ENCODE measurements around the gene COL20A1. TPM values are rescaled to one million over a fixed set of nuclear protein-coding genes. Genes with fewer than 3 reads are reported as not detected.

COL20A1 gene
- total and polyA plus RNA-seq, 2 of the 13 experiments (the other 11 are each of a cell fraction or from before 2014, with no cell fraction given): not detected

DNA sequence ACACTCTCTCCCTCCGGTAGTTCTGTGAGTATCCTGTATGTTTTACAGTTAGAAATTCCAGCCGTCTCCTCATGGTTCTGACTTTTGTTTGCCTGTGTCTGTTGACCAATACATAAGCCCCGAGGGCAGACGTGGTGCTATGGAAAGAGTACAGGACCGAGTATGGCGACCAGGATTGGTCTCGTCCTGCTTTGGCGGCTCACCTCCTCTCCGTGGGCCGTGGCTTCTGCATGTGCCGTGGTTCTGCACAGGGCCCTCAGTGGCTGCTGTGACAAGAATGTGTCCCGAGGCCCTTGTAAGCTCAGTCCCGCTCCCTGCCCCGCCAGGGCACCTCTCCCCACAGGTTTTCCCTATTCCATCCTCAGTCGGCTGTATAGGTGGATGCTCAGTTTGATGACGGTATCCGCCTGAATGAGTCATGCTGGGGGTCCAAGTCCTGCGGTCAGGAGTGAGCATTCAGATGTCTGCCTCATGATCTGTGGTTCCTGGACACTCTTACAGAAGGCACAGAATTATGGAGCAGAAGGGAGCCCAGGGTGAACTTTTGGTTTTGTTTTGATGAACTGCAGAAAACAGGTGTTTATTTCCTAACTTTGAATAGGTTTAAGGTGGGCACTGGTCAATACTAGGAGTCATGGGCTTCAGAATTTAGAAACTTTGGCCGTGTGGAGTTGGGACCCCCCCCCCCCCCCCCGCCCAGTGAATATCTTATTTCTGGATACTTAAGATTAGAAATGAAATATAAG lies 19.2 kb upstream of the COL20A1 start (continued):
- TF ChIP-seq ZNF143 (CRISPR knock-in tag; IDR thresholded peaks at IDR 0.05) (peak; percentile 40; the same call in 1 of the 2 replicates), BCL6 (CRISPR knock-in tag; IDR thresholded peaks at IDR 0.05) (no peak), IRF2 (CRISPR knock-in tag; IDR thresholded peaks at IDR 0.05) (peak; percentile 22; the same call in 1 of the 2 replicates), KAT8 (CRISPR knock-in tag; IDR thresholded peaks at IDR 0.05) (no peak), ZNF670 (CRISPR knock-in tag; IDR thresholded peaks at IDR 0.05; ENCODE audit: borderline replicate concordance) (no peak), CCAR2 (optimal IDR thresholded peaks at IDR 0.05; ENCODE audit: low read depth, low read length) (no peak), ARHGAP35 (CRISPR knock-in tag; IDR thresholded peaks at IDR 0.05; ENCODE audit: borderline replicate concordance) (no peak; the same call in 1 of the 2 replicates), ZBTB21 (CRISPR knock-in tag; IDR thresholded peaks at IDR 0.05) (peak; percentile 32), HMG20B (CRISPR knock-in tag; conservative IDR thresholded peaks at IDR 0.05) (no peak), ZBTB3 (CRISPR knock-in tag; IDR thresholded peaks at IDR 0.05; ENCODE audit: borderline replicate concordance, low read depth) (no peak), CEBPG (CRISPR knock-in tag; IDR thresholded peaks at IDR 0.05) (0 out of 2 replicates have a peak, but pooled peaks have one; percentile 3), KDM6A (CRISPR knock-in tag; IDR thresholded peaks at IDR 0.05; ENCODE audit: low read depth) (no peak), MIER3 (CRISPR knock-in tag; IDR thresholded peaks at IDR 0.05; ENCODE audit: borderline replicate concordance) (no peak), FOSL2 (CRISPR knock-in tag; IDR thresholded peaks at IDR 0.05) (peak; percentile 96), GABPB1 (CRISPR knock-in tag; IDR thresholded peaks at IDR 0.05) (peak; percentile 54), ZNF44 (CRISPR knock-in tag; IDR thresholded peaks at IDR 0.05) (0 out of 2 replicates have a peak, but pooled peaks have one; percentile 59)
- TF ChIP-seq, protein P1, sequence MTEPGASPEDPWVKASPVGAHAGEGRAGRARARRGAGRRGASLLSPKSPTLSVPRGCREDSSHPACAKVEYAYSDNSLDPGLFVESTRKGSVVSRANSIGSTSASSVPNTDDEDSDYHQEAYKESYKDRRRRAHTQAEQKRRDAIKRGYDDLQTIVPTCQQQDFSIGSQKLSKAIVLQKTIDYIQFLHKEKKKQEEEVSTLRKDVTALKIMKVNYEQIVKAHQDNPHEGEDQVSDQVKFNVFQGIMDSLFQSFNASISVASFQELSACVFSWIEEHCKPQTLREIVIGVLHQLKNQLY (CRISPR knock-in tag; IDR thresholded peaks at IDR 0.05): peak; percentile 13; the same call in 1 of the 2 replicates
- TF ChIP-seq, protein P2, sequence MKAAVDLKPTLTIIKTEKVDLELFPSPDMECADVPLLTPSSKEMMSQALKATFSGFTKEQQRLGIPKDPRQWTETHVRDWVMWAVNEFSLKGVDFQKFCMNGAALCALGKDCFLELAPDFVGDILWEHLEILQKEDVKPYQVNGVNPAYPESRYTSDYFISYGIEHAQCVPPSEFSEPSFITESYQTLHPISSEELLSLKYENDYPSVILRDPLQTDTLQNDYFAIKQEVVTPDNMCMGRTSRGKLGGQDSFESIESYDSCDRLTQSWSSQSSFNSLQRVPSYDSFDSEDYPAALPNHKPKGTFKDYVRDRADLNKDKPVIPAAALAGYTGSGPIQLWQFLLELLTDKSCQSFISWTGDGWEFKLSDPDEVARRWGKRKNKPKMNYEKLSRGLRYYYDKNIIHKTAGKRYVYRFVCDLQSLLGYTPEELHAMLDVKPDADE (CRISPR knock-in tag; IDR thresholded peaks at IDR 0.05): no peak
- TF ChIP-seq, protein P3, sequence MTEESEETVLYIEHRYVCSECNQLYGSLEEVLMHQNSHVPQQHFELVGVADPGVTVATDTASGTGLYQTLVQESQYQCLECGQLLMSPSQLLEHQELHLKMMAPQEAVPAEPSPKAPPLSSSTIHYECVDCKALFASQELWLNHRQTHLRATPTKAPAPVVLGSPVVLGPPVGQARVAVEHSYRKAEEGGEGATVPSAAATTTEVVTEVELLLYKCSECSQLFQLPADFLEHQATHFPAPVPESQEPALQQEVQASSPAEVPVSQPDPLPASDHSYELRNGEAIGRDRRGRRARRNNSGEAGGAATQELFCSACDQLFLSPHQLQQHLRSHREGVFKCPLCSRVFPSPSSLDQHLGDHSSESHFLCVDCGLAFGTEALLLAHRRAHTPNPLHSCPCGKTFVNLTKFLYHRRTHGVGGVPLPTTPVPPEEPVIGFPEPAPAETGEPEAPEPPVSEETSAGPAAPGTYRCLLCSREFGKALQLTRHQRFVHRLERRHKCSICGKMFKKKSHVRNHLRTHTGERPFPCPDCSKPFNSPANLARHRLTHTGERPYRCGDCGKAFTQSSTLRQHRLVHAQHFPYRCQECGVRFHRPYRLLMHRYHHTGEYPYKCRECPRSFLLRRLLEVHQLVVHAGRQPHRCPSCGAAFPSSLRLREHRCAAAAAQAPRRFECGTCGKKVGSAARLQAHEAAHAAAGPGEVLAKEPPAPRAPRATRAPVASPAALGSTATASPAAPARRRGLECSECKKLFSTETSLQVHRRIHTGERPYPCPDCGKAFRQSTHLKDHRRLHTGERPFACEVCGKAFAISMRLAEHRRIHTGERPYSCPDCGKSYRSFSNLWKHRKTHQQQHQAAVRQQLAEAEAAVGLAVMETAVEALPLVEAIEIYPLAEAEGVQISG (CRISPR knock-in tag; IDR thresholded peaks at IDR 0.05): 0 out of 2 replicates have a peak, but pooled peaks have one; percentile 14
- TF ChIP-seq, protein P4, sequence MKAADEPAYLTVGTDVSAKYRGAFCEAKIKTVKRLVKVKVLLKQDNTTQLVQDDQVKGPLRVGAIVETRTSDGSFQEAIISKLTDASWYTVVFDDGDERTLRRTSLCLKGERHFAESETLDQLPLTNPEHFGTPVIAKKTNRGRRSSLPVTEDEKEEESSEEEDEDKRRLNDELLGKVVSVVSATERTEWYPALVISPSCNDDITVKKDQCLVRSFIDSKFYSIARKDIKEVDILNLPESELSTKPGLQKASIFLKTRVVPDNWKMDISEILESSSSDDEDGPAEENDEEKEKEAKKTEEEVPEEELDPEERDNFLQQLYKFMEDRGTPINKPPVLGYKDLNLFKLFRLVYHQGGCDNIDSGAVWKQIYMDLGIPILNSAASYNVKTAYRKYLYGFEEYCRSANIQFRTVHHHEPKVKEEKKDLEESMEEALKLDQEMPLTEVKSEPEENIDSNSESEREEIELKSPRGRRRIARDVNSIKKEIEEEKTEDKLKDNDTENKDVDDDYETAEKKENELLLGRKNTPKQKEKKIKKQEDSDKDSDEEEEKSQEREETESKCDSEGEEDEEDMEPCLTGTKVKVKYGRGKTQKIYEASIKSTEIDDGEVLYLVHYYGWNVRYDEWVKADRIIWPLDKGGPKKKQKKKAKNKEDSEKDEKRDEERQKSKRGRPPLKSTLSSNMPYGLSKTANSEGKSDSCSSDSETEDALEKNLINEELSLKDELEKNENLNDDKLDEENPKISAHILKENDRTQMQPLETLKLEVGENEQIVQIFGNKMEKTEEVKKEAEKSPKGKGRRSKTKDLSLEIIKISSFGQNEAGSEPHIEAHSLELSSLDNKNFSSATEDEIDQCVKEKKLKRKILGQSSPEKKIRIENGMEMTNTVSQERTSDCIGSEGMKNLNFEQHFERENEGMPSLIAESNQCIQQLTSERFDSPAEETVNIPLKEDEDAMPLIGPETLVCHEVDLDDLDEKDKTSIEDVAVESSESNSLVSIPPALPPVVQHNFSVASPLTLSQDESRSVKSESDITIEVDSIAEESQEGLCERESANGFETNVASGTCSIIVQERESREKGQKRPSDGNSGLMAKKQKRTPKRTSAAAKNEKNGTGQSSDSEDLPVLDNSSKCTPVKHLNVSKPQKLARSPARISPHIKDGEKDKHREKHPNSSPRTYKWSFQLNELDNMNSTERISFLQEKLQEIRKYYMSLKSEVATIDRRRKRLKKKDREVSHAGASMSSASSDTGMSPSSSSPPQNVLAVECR (CRISPR knock-in tag; IDR thresholded peaks at IDR 0.05; ENCODE audit: borderline replicate concordance): peak; percentile 38; the same call in 1 of the 2 replicates
